ENCODE data around the gene EFS.

- TF ChIP-seq CTCF (IDR thresholded peaks at IDR 0.05) (no peak), POLR2A (IDR thresholded peaks at IDR 0.05) (no peak)
These were observed 6.3 kb downstream of the EFS start for GRCh38 chr14:23358553-23359166.

Measured in testis (tissue), 2 donors.